Fibroblast of skin of right quadriceps (primary cell): ENCODE data around the gene GTF2IRD2.
"Not testable (repeated sequence)": the region's sequence is repeated elsewhere in the genome, so short reads cannot be mapped to it uniquely, and the experiment has no call there.

ENCODE experiments used
- DNase-seq: peaks from one replicate; pipeline ENCODE4 v3.0.0-alpha.2; 2013

The GTF2IRD2 gene

GRCh38 chr7:74783595-74783994 is 67.8 kb downstream of the GTF2IRD2 start:
- DNase-seq = not testable (repeated sequence)

- not testable (repeated sequence) for DNase-seq
Measured at GRCh38 chr7:74781746-74782145, 69.7 kb downstream of the GTF2IRD2 start.

- DNase-seq = not testable (repeated sequence)
Measured at GRCh38 chr7:74779053-74779452, 72.4 kb downstream of the GTF2IRD2 start.

GRCh38 chr7:74775111-74775510 is 76.3 kb downstream of the GTF2IRD2 start:
- DNase-seq = not testable (repeated sequence)

GRCh38 chr7:74773760-74774750 is 77.3 kb downstream of the GTF2IRD2 start, which contains the start of gene NCF1:
NCF1 (plus strand) TSS chr7:74774011; CDS start chr7:74774032, 21 bp downstream.
- DNase-seq = not testable (repeated sequence)

GRCh38 chr7:74772093-74772492 is 79.3 kb downstream of the GTF2IRD2 start:
- not testable (repeated sequence) for DNase-seq

- not testable (repeated sequence) for DNase-seq
Measured at GRCh38 chr7:74770062-74770461, 81.3 kb downstream of the GTF2IRD2 start.

GRCh38 chr7:74766991-74767390 is 84.4 kb downstream of the GTF2IRD2 start:
- DNase-seq = not testable (repeated sequence)

- not testable (repeated sequence) for DNase-seq
Measured at GRCh38 chr7:74766509-74766908, 84.9 kb downstream of the GTF2IRD2 start.

GRCh38 chr7:74765205-74765918 is 86.0 kb downstream of the GTF2IRD2 start:
- not testable (repeated sequence) for DNase-seq

- not testable (repeated sequence) for DNase-seq
Measured at GRCh38 chr7:74758982-74759381, 92.4 kb downstream of the GTF2IRD2 start.

- not testable (repeated sequence) for DNase-seq
Measured at GRCh38 chr7:74758268-74758667, 93.1 kb downstream of the GTF2IRD2 start.

GRCh38 chr7:74756673-74757072 is 94.7 kb downstream of the GTF2IRD2 start:
- not testable (repeated sequence) for DNase-seq

- not testable (repeated sequence) for DNase-seq
Measured at GRCh38 chr7:74753921-74754482, 97.4 kb downstream of the GTF2IRD2 start.
